ENCODE data around the gene DENND2A. TPM values are rescaled to one million over a fixed set of nuclear protein-coding genes. Genes with fewer than 3 reads are reported as not detected.
"Not testable (repeated sequence)": the region's sequence is repeated elsewhere in the genome, so short reads cannot be mapped to it uniquely, and the experiment has no call there.

DENND2A gene
- total and polyA plus RNA-seq, 7 experiments from 2014 or later, result not detected

DNA sequence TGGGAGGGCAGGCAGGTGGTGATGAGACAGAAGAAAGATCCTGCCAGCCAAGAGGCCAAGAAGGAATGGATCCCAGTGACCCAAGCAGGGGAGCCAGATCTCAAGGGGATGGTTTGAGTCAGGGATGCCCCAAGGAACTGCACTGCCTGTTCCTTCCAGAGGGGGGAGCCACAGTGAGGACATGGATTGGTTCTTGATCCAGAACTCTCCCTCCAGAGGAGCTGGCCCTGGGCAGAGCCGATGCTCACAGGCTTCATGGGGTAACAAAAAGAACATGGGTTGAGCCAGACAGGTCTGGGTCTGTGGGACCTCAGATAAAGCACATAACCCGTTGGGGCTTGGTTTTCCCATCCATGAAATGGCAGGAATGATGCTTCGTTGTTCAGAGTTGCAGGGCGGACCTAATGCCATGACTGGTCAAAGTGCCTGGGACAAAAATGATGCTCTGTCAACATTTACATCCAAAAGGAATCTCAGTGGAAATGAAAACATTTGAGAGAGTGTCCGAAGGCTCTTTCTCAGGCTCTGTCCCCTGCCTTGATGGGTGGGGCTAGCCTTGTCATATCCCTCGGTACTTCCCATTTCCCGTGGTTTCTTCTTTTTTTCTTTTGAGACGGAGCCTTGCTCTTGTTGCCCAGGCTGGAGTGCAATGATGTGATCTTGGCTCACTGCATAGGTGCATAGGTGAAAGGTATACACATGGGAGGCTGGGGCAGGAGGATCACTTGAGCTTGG, 4.7 kb upstream of the DENND2A start:
- Histone ChIP-seq H3K4me3 (ENCODE audit: low read length) (no peak overlapping the region), H3K4me1 (ENCODE audit: control insufficient read depth in 2 of 2, insufficient read depth in 2 of 2, low read length in 2 of 2) (no peaks in the 10 kb centered on the region), H3K36me3 (ENCODE audit: control insufficient read depth in 2 of 3, insufficient read depth in 3 of 3, low read length in 3 of 3) (no peaks in the 10 kb centered on the region), H3K27me3 (ENCODE audit: control insufficient read depth in 2 of 2, insufficient read depth in 2 of 2, low read length in 2 of 2) (no peaks in the 10 kb centered on the region), H3K27ac (ENCODE audit: low read depth, low read length) (no peak overlapping the region), H3K9me3 (ENCODE audit: control insufficient read depth in 2 of 3, low read length in 3 of 3) (no peaks in the 10 kb centered on the region)
- peaks cover 9 to 20% (median 12%) of the 10 kb centered on the region in 7 donors for H3K4me1 Mint-ChIP-seq
- ChIA-PET CTCF (interaction anchor here (0.7 kb wide), 1 partner anchor 8 kb away, joined by 3 read pairs; no protein-coding TSS in a partner anchor), POLR2A (no interaction called here)
- no peak overlapping the region for H3K4me3 Mint-ChIP-seq
- intact Hi-C loops (cut with micrococcal nuclease), result no loop called here
- H3K36me3 Mint-ChIP-seq, result peaks cover 0 to 5% (median 0%) of the 10 kb centered on the region in 5 donors
- peaks cover 0 to 4% (median 0%) of the 10 kb centered on the region in 11 donors for H3K9me3 Mint-ChIP-seq
- peaks cover 22 to 53% (median 33%) of the 10 kb centered on the region in 5 donors for H3K27me3 Mint-ChIP-seq
- ATAC-seq, result no peak
- peak overlapping the region in 1 of 9 donors; percentile 37 for H3K27ac Mint-ChIP-seq
- DNase-seq, result no peak

- H3K27ac Mint-ChIP-seq; H3K36me3 ChIP-seq (ENCODE audit: control insufficient read depth in 2 of 3, insufficient read depth in 3 of 3, low read length in 3 of 3); H3K36me3 Mint-ChIP-seq; intact Hi-C loops (cut with micrococcal nuclease); H3K9me3 ChIP-seq (ENCODE audit: control insufficient read depth in 2 of 3, low read length in 3 of 3); POLR2A ChIA-PET; H3K4me1 ChIP-seq (ENCODE audit: control insufficient read depth in 2 of 2, insufficient read depth in 2 of 2, low read length in 2 of 2); H3K27me3 ChIP-seq (ENCODE audit: control insufficient read depth in 2 of 2, insufficient read depth in 2 of 2, low read length in 2 of 2); DNase-seq; H3K4me3 Mint-ChIP-seq; H3K9me3 Mint-ChIP-seq; ATAC-seq; H3K27ac ChIP-seq (ENCODE audit: low read depth, low read length); H3K4me3 ChIP-seq (ENCODE audit: low read length): not testable (repeated sequence)
- Mint-ChIP-seq H3K27me3 (peaks cover 25 to 57% (median 34%) of the 10 kb centered on the region in 5 donors), H3K4me1 (peaks cover 13 to 24% (median 15%) of the 10 kb centered on the region in 7 donors)
- CTCF ChIA-PET, result interaction anchor here (0.7 kb wide), 1 partner anchor 8 kb away, joined by 3 read pairs; no protein-coding TSS in a partner anchor
Observed at GRCh38 chr7:140644761-140645160, 4.1 kb upstream of the DENND2A start.

- peaks cover 0 to 5% (median 0%) of the 10 kb centered on the region in 5 donors for H3K36me3 Mint-ChIP-seq
- H3K9me3 ChIP-seq (ENCODE audit: control insufficient read depth in 2 of 3, low read length in 3 of 3), result no peaks in the 10 kb centered on the region
- peaks cover 0 to 4% (median 0%) of the 10 kb centered on the region in 11 donors for H3K9me3 Mint-ChIP-seq
- ChIA-PET CTCF (no interaction called here), POLR2A (no interaction called here)
- peaks cover 0 to 8% of the 10 kb centered on the region in 2 donors for H3K4me1 ChIP-seq (ENCODE audit: control insufficient read depth in 2 of 2, insufficient read depth in 2 of 2, low read length in 2 of 2)
- DNase-seq (no peak), ATAC-seq (no peak)
- H3K27ac ChIP-seq (ENCODE audit: low read depth, low read length), result no peak overlapping the region
- H3K27me3 Mint-ChIP-seq, result peaks cover 33 to 65% (median 42%) of the 10 kb centered on the region in 5 donors
- H3K27me3 ChIP-seq (ENCODE audit: control insufficient read depth in 2 of 2, insufficient read depth in 2 of 2, low read length in 2 of 2), result peaks cover 0 to 7% of the 10 kb centered on the region in 2 donors
- peaks cover 18 to 31% (median 22%) of the 10 kb centered on the region in 7 donors for H3K4me1 Mint-ChIP-seq
- H3K4me3 ChIP-seq (ENCODE audit: low read length), result no peak overlapping the region
- no peak overlapping the region for H3K27ac Mint-ChIP-seq
- intact Hi-C loops (cut with micrococcal nuclease), result no loop called here
- H3K4me3 Mint-ChIP-seq, result peak overlapping the region in 1 of 10 donors; percentile 53
- H3K36me3 ChIP-seq (ENCODE audit: control insufficient read depth in 2 of 3, insufficient read depth in 3 of 3, low read length in 3 of 3), result no peaks in the 10 kb centered on the region
Observed at GRCh38 chr7:140643416-140643815, 2.8 kb upstream of the DENND2A start.

GRCh38 chr7:140641524-140642195, 1.0 kb upstream of the DENND2A start:
- intact Hi-C loops (cut with micrococcal nuclease), result no loop called here
- peaks cover 0 to 4% (median 0%) of the 10 kb centered on the region in 11 donors for H3K9me3 Mint-ChIP-seq
- peaks cover 0 to 8% of the 10 kb centered on the region in 2 donors for H3K4me1 ChIP-seq (ENCODE audit: control insufficient read depth in 2 of 2, insufficient read depth in 2 of 2, low read length in 2 of 2)
- no peaks in the 10 kb centered on the region for H3K9me3 ChIP-seq (ENCODE audit: control insufficient read depth in 2 of 3, low read length in 3 of 3)
- POLR2A ChIA-PET, result interaction anchor here (0.6 to 0.7 kb wide), 2 partner anchors 16 to 138 kb away, joined by 3 read pairs; no protein-coding TSS in a partner anchor
- CTCF ChIA-PET, result no interaction called here
- H3K27ac Mint-ChIP-seq, result no peak overlapping the region
- no peak overlapping the region for H3K27ac ChIP-seq (ENCODE audit: low read depth, low read length)
- peak overlapping the region in 9 of 10 donors; percentile 54 to 78 (median 62) for H3K4me3 Mint-ChIP-seq
- peaks cover 49 to 73% (median 57%) of the 10 kb centered on the region in 5 donors for H3K27me3 Mint-ChIP-seq
- H3K36me3 Mint-ChIP-seq, result peaks cover 0 to 5% (median 0%) of the 10 kb centered on the region in 5 donors
- ATAC-seq (no peak), DNase-seq (no peak)
- no peaks in the 10 kb centered on the region for H3K36me3 ChIP-seq (ENCODE audit: control insufficient read depth in 2 of 3, insufficient read depth in 3 of 3, low read length in 3 of 3)
- H3K4me3 ChIP-seq (ENCODE audit: low read length), result no peak overlapping the region
- peaks cover 0 to 7% of the 10 kb centered on the region in 2 donors for H3K27me3 ChIP-seq (ENCODE audit: control insufficient read depth in 2 of 2, insufficient read depth in 2 of 2, low read length in 2 of 2)
- peaks cover 14 to 22% (median 17%) of the 10 kb centered on the region in 7 donors for H3K4me1 Mint-ChIP-seq

- Mint-ChIP-seq H3K36me3 (peaks cover 0 to 5% (median 0%) of the 10 kb centered on the region in 5 donors), H3K27me3 (peaks cover 54 to 78% (median 64%) of the 10 kb centered on the region in 5 donors), H3K9me3 (peaks cover 0 to 4% (median 0%) of the 10 kb centered on the region in 11 donors), H3K4me3 (peak overlapping the region; percentile 80 to 93 (median 88)), H3K4me1 (peaks cover 13 to 21% (median 17%) of the 10 kb centered on the region in 7 donors), H3K27ac (no peak overlapping the region)
- H3K4me3 ChIP-seq (ENCODE audit: low read length), result peak overlapping the region; percentile 24
- intact Hi-C loops (cut with micrococcal nuclease), result no loop called here
- ChIA-PET POLR2A (no interaction called here), CTCF (no interaction called here)
- no peak overlapping the region for H3K27ac ChIP-seq (ENCODE audit: low read depth, low read length)
- peak in 2 of 9 donors; percentile 10 to 15 for DNase-seq
- ATAC-seq, result peak; percentile 45
- H3K36me3 ChIP-seq (ENCODE audit: control insufficient read depth in 2 of 3, insufficient read depth in 3 of 3, low read length in 3 of 3), result no peaks in the 10 kb centered on the region
- H3K9me3 ChIP-seq (ENCODE audit: control insufficient read depth in 2 of 3, low read length in 3 of 3), result no peaks in the 10 kb centered on the region
- H3K4me1 ChIP-seq (ENCODE audit: control insufficient read depth in 2 of 2, insufficient read depth in 2 of 2, low read length in 2 of 2), result peaks cover 0 to 8% of the 10 kb centered on the region in 2 donors
- peaks cover 0 to 7% of the 10 kb centered on the region in 2 donors for H3K27me3 ChIP-seq (ENCODE audit: control insufficient read depth in 2 of 2, insufficient read depth in 2 of 2, low read length in 2 of 2)
Observed at GRCh38 chr7:140640060-140640637, 464 bp downstream of the DENND2A start.

DNA sequence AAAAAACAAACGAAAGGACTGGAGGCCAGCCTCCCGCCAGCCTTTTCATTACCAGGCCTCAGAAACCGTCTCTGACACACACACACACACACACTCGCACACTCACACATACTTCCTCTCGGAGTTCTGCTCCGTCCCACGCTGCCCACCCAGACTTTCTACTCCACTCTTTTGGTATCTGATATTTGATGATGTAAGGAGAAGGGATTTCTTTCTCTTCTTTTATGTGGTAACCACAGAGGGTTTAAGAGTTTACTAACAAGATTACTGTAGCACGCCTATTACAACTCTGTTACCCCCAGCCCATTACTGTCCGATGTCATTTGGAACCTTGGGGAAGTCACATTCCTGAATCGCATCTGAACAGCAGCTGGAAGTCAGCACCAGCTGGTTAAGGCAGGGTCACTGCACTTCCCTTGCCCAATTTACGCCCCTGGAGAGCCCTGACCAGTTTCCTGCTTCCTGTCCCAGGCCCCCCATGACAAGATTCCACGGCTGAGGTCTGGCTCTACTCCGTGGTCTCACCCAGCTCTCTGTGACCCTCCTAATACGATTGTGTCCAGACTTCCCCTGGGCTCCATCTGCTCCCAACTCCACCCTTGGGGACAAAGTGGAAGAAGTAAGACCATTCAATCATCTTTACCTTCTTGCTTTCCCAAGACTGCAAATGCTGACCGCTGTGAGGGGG, 1.1 kb downstream of the DENND2A start:
- H3K36me3 ChIP-seq (ENCODE audit: control insufficient read depth in 2 of 3, insufficient read depth in 3 of 3, low read length in 3 of 3), result no peaks in the 10 kb centered on the region
- Mint-ChIP-seq H3K4me3 (peak overlapping the region; percentile 80 to 93 (median 88)), H3K27me3 (peaks cover 54 to 73% (median 60%) of the 10 kb centered on the region in 5 donors), H3K4me1 (peaks cover 13 to 21% (median 17%) of the 10 kb centered on the region in 7 donors), H3K36me3 (peaks cover 0 to 5% (median 0%) of the 10 kb centered on the region in 5 donors), H3K27ac (no peak overlapping the region), H3K9me3 (peaks cover 0 to 4% (median 0%) of the 10 kb centered on the region in 11 donors)
- no peaks in the 10 kb centered on the region for H3K9me3 ChIP-seq (ENCODE audit: control insufficient read depth in 2 of 3, low read length in 3 of 3)
- intact Hi-C loops (cut with micrococcal nuclease), result no loop called here
- H3K27ac ChIP-seq (ENCODE audit: low read depth, low read length), result no peak overlapping the region
- no peak for ATAC-seq
- DNase-seq, result peak in 1 of 9 donors; percentile 18
- H3K27me3 ChIP-seq (ENCODE audit: control insufficient read depth in 2 of 2, insufficient read depth in 2 of 2, low read length in 2 of 2), result peaks cover 0 to 7% of the 10 kb centered on the region in 2 donors
- ChIA-PET POLR2A (no interaction called here), CTCF (no interaction called here)
- H3K4me1 ChIP-seq (ENCODE audit: control insufficient read depth in 2 of 2, insufficient read depth in 2 of 2, low read length in 2 of 2), result peaks cover 0 to 8% of the 10 kb centered on the region in 2 donors
- H3K4me3 ChIP-seq (ENCODE audit: low read length), result no peak overlapping the region
